HG03139 (cell line): ENCODE data around the gene ZNHIT6.
"Not testable (repeated sequence)": the region's sequence is repeated elsewhere in the genome, so short reads cannot be mapped to it uniquely, and the experiment has no call there.

Experiments
- ATAC-seq: cut with Tn5 transposase; IDR thresholded peaks from one replicate; pipeline ENCODE4 v1.9.1; 2021; ENCODE audit not compliant: unreplicated experiment

Gene ZNHIT6

GRCh38 chr1:85707990-85708828 is at the start of gene ZNHIT6:
TSS of gene ZNHIT6 (minus strand) at chr1:85708433. CDS start at chr1:85708284, 149 bp downstream.
- ATAC-seq: peak; percentile 86

- ATAC-seq: no peak
Observed at GRCh38 chr1:85756864-85757263, 48.6 kb upstream of the ZNHIT6 start.

- ATAC-seq: no peak
Observed at GRCh38 chr1:85748120-85748519, 39.9 kb upstream of the ZNHIT6 start.

- no peak for ATAC-seq
Observed at GRCh38 chr1:85746777-85747176, 38.5 kb upstream of the ZNHIT6 start.

- ATAC-seq: no peak
Observed at GRCh38 chr1:85743814-85744213, 35.6 kb upstream of the ZNHIT6 start.

GRCh38 chr1:85734931-85735330 is 26.7 kb upstream of the ZNHIT6 start:
- ATAC-seq: no peak

- no peak for ATAC-seq
Observed at GRCh38 chr1:85718678-85719340, 10.6 kb upstream of the ZNHIT6 start.

- ATAC-seq: not testable (repeated sequence)
Observed at GRCh38 chr1:85714418-85715114, 6.3 kb upstream of the ZNHIT6 start.

- no peak for ATAC-seq
Observed at GRCh38 chr1:85708829-85709227, 595 bp upstream of the ZNHIT6 start.

- peak; percentile 27 for ATAC-seq
Observed at GRCh38 chr1:85707267-85707989, 805 bp downstream of the ZNHIT6 start.

- no peak for ATAC-seq
Observed at GRCh38 chr1:85705940-85706339, 2.3 kb downstream of the ZNHIT6 start.

GRCh38 chr1:85700422-85700821 is 7.8 kb downstream of the ZNHIT6 start:
- no peak for ATAC-seq

GRCh38 chr1:85697895-85698294 is 10.3 kb downstream of the ZNHIT6 start:
- no peak for ATAC-seq

- no peak for ATAC-seq
Observed at GRCh38 chr1:85692730-85693314, 15.4 kb downstream of the ZNHIT6 start.

GRCh38 chr1:85689775-85690404 is 18.3 kb downstream of the ZNHIT6 start:
- no peak for ATAC-seq

- no peak for ATAC-seq
Observed at GRCh38 chr1:85683292-85684025, 24.8 kb downstream of the ZNHIT6 start.

GRCh38 chr1:85681087-85681486 is 27.1 kb downstream of the ZNHIT6 start:
- ATAC-seq: no peak

GRCh38 chr1:85678193-85678592 is 30.0 kb downstream of the ZNHIT6 start:
- no peak for ATAC-seq

- no peak for ATAC-seq
Observed at GRCh38 chr1:85677656-85678055, 30.6 kb downstream of the ZNHIT6 start.
